Gastrocnemius medialis (tissue), 4 donors: ENCODE results near the gene PRR16.

Source experiments
- POLR2A ChIP-seq, 2 donors: fragments of 450-650 bp; IDR thresholded peaks; one replicate each; pipeline ENCODE4 v1.6.1; 2017; ENCODE audit warnings: antibody characterized with exemption in 2 of 2, mild to moderate bottlenecking in 2 of 2, moderate library complexity in 2 of 2
- TF ChIP-seq, protein P1 (sequence below), 5 experiments: fragments of 450-650 bp in 3 of 5; fragments of 200-600 bp in 2 of 5; sonication (generic) in 2 of 5; IDR thresholded peaks in 4 of 5; conservative IDR thresholded peaks in 1 of 5; 1 replicate in 4 of 5; 2 replicates in 1 of 5; pipeline ENCODE4 v1.5.1; 2016 to 2019; ENCODE audit warnings: antibody characterized with exemption in 5 of 5, mild to moderate bottlenecking in 3 of 5, moderate library complexity in 3 of 5

DNA sequence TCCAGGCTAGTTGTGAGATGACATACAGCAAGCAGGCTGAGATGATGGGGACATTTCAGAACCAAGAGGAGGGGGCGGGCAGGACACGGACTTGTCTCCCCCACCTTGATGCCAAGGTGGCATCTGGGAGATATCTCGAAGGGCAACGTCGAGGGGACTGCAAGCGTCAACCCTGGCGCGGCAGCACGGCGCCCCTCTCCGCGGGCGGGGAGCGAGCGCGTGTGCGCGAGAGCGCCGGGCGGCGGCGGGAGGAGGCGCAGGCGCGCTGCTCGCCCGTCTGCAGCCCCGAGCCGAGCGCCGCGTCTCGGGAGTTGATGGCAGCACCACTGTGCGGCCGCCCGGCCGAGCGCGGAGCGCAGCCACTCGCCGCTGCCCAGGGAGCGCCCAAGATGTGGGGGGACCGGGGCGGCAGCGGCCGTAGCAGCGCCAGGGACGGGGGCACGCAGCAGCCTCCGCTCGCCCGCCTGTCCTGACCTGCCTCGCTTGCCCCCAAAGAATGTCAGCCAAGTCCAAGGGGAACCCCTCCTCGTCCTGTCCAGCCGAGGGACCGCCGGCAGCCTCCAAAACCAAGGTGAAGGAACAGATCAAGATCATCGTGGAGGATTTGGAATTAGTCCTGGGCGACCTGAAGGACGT is at the start of gene PRR16:
- TF ChIP-seq, protein P1, sequence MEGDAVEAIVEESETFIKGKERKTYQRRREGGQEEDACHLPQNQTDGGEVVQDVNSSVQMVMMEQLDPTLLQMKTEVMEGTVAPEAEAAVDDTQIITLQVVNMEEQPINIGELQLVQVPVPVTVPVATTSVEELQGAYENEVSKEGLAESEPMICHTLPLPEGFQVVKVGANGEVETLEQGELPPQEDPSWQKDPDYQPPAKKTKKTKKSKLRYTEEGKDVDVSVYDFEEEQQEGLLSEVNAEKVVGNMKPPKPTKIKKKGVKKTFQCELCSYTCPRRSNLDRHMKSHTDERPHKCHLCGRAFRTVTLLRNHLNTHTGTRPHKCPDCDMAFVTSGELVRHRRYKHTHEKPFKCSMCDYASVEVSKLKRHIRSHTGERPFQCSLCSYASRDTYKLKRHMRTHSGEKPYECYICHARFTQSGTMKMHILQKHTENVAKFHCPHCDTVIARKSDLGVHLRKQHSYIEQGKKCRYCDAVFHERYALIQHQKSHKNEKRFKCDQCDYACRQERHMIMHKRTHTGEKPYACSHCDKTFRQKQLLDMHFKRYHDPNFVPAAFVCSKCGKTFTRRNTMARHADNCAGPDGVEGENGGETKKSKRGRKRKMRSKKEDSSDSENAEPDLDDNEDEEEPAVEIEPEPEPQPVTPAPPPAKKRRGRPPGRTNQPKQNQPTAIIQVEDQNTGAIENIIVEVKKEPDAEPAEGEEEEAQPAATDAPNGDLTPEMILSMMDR (IDR thresholded peaks at IDR 0.05 in 4 of 5, conservative IDR thresholded peaks at IDR 0.05 in 1 of 5), result peak in 2 of 5 experiments; percentile 41 to 55
- TF ChIP-seq POLR2A (IDR thresholded peaks at IDR 0.05), result peak; percentile 23 to 47
